ENCODE data around the gene SKAP1. TPM values are rescaled to one million over a fixed set of nuclear protein-coding genes. Genes with fewer than 3 reads are reported as not detected.

The SKAP1 gene
- polyA plus RNA-seq, 1 of the 3 experiments (the other 2 are of a cell fraction) = not detected

GRCh38 chr17:48442819-48443218, 12.8 kb upstream of the SKAP1 start (continued):
- TF ChIP-seq REST (IDR thresholded peaks at IDR 0.05; ENCODE audit: low read depth, low read length) = no peak
- TF ChIP-seq RFX5 (IDR thresholded peaks at IDR 0.05; ENCODE audit: low read length) = no peak
- no peak for TF ChIP-seq FOXM1 (IDR thresholded peaks at IDR 0.05; ENCODE audit: low read depth)
- TF ChIP-seq RXRA (IDR thresholded peaks at IDR 0.05; ENCODE audit: borderline replicate concordance, low read depth) = no peak
- TF ChIP-seq IRF3 (IDR thresholded peaks at IDR 0.05; ENCODE audit: low read depth, low read length) = no peak
- no peak for TF ChIP-seq GATA2 (CRISPR knock-in tag; IDR thresholded peaks at IDR 0.05)

GRCh38 chr17:48441862-48442261, 11.8 kb upstream of the SKAP1 start:
- DNase-seq = no peak
- no peaks in the 10 kb centered on the region for H4K20me1 ChIP-seq (ENCODE audit: insufficient read depth)
- H3K27me3 ChIP-seq (ENCODE audit: insufficient read depth) = peaks cover 93% of the 10 kb centered on the region
- H3K9ac ChIP-seq = no peak overlapping the region
- 17% methylated on average over 4 of the region's 4 CpGs for WGBS (ENCODE audit: low lambda C conversion rate)
- H3K79me2 ChIP-seq (ENCODE audit: insufficient read depth) = no peaks in the 10 kb centered on the region
- H3K9me2 ChIP-seq = no peaks in the 10 kb centered on the region
- H3K9me3 ChIP-seq = no peaks in the 10 kb centered on the region
- H3K4me1 ChIP-seq (ENCODE audit: control insufficient read depth in 1 of 2, insufficient read depth in 2 of 2, low read depth in 1 of 2, low read length in 1 of 2) = no peaks in the 10 kb centered on the region; a peak in 1 of 4 replicates
- TF ChIP-seq FOXM1 (IDR thresholded peaks at IDR 0.05; ENCODE audit: low read depth) (no peak), POLR2AphosphoS5 (IDR thresholded peaks at IDR 0.05; ENCODE audit: low read depth, low read length) (no peak), EZH2phosphoT487 (IDR thresholded peaks at IDR 0.05; ENCODE audit: borderline replicate concordance, low read depth) (no peak), FOXJ3 (CRISPR knock-in tag; IDR thresholded peaks at IDR 0.05) (no peak), CTCF (IDR thresholded peaks at IDR 0.05) (no peak), MXI1 (IDR thresholded peaks at IDR 0.05; ENCODE audit: low read depth, low read length) (no peak), NRF1 (IDR thresholded peaks at IDR 0.05; ENCODE audit: low read depth, low read length) (no peak), SMC3 (IDR thresholded peaks at IDR 0.05; ENCODE audit: low read depth, low read length) (no peak), RXRA (IDR thresholded peaks at IDR 0.05; ENCODE audit: borderline replicate concordance, low read depth) (no peak), USF1 (IDR thresholded peaks at IDR 0.05; ENCODE audit: borderline replicate concordance, low read depth) (no peak), JUND (IDR thresholded peaks at IDR 0.05) (no peak), EP300 (IDR thresholded peaks at IDR 0.05; ENCODE audit: borderline replicate concordance in 1 of 2, low read depth in 1 of 2, low read length in 1 of 2) (no peak), GABPA (IDR thresholded peaks at IDR 0.05; ENCODE audit: low read depth) (no peak)
- H3K4me3 ChIP-seq (ENCODE audit: low read depth in 2 of 2, low read length in 1 of 2) = no peak overlapping the region
- H3K36me3 ChIP-seq (replicated peaks in 1 of 2; ENCODE audit: control insufficient read depth in 1 of 2, insufficient read depth in 2 of 2, low read length in 1 of 2) = no peaks in the 10 kb centered on the region
- CTCF ChIA-PET = no interaction called here
- no peaks in the 10 kb centered on the region for H3F3A ChIP-seq (replicated peaks; ENCODE audit: insufficient read depth)
- H3K27ac ChIP-seq (ENCODE audit: low read depth in 2 of 2, low read length in 1 of 2) = no peak overlapping the region
- POLR2A ChIA-PET = no interaction called here
- H2AFZ ChIP-seq (ENCODE audit: low read depth) = no peak overlapping the region
- H3K4me2 ChIP-seq = no peak overlapping the region

Data from SK-N-SH (cell line).